Measurements from ENCODE around the gene PXMP2.

The PXMP2 gene

DNA sequence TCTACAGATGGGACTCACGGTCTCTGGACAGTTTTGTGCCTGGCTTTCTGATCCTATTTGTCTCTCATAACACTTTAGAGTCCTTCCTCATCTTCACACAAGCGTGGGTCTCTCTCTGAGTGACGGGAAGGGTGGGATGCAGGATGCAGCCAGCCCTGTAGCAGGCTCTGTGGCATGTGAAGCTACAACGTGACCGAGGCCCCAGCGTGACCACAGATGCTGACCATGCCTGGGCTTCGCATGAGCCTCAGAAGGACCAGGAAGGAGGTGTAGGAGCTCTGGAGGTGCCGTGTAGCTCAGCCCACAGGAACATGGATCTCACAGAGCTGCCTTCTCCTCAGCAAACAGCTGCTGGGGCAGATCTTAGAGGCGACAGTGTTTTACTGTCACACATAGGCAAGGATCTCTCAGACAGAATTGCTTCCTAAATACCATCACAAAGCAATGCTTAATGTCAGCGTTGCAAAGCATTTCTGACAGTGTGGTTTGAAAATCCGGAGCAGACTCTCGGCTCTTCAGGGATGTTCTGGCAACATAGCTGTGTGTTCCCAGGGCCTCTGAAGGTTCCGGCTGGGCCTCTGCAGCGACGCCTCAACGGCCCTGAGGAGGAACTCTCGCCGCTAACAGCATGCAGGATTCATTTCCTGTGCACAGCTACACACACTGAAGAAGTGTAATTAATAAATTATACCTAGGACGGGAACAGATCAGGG is 52.4 kb downstream of the PXMP2 start:
- Histone ChIP-seq H3K9ac (no peak overlapping the region), H3K27me3 (ENCODE audit: insufficient read depth, low read depth) (no peaks in the 10 kb centered on the region), H3K4me1 (ENCODE audit: low read depth, poor library complexity, severe bottlenecking) (no peaks in the 10 kb centered on the region), H4K20me1 (ENCODE audit: insufficient read depth) (no peaks in the 10 kb centered on the region), H3K4me2 (no peak overlapping the region), H3K36me3 (ENCODE audit: insufficient read depth) (no peaks in the 10 kb centered on the region; the same call in 1 of the 2 replicates), H3K79me2 (ENCODE audit: insufficient read depth, low read depth) (no peaks in the 10 kb centered on the region), H2AFZ (ENCODE audit: low read depth) (no peak overlapping the region), H3K27ac (no peak overlapping the region), H3K4me3 (IDR thresholded peaks at IDR 0.05; ENCODE audit: insufficient read depth, low read depth, low read length) (no peak overlapping the region)
- TF ChIP-seq, protein P1, sequence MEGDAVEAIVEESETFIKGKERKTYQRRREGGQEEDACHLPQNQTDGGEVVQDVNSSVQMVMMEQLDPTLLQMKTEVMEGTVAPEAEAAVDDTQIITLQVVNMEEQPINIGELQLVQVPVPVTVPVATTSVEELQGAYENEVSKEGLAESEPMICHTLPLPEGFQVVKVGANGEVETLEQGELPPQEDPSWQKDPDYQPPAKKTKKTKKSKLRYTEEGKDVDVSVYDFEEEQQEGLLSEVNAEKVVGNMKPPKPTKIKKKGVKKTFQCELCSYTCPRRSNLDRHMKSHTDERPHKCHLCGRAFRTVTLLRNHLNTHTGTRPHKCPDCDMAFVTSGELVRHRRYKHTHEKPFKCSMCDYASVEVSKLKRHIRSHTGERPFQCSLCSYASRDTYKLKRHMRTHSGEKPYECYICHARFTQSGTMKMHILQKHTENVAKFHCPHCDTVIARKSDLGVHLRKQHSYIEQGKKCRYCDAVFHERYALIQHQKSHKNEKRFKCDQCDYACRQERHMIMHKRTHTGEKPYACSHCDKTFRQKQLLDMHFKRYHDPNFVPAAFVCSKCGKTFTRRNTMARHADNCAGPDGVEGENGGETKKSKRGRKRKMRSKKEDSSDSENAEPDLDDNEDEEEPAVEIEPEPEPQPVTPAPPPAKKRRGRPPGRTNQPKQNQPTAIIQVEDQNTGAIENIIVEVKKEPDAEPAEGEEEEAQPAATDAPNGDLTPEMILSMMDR (conservative IDR thresholded peaks at IDR 0.05; ENCODE audit: low read depth, low read length), result no peak

DNA sequence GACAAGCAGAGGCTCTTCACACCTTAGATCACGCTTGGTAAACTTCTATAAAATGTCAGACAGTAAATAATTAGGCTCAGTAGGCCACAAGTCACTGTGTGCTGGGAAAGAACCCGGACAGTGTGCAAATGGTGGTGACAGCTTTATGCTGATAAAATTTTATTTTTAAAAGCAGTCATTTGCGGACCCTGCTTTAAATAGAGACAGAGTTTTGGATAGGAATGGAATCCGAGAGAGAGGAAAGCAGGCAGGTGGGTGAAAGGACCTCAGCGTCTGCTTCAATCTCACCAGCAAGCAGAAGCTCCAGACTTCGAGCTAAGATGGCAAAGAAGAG is 52.9 kb downstream of the PXMP2 start:
- Histone ChIP-seq H3K27me3 (ENCODE audit: insufficient read depth, low read depth) (no peaks in the 10 kb centered on the region), H2AFZ (ENCODE audit: low read depth) (no peak overlapping the region), H3K4me3 (IDR thresholded peaks at IDR 0.05; ENCODE audit: insufficient read depth, low read depth, low read length) (no peak overlapping the region), H3K36me3 (ENCODE audit: insufficient read depth) (no peaks in the 10 kb centered on the region; the same call in 1 of the 2 replicates), H3K4me2 (no peak overlapping the region), H3K4me1 (ENCODE audit: low read depth, poor library complexity, severe bottlenecking) (no peaks in the 10 kb centered on the region), H4K20me1 (ENCODE audit: insufficient read depth) (no peaks in the 10 kb centered on the region), H3K9ac (no peak overlapping the region), H3K79me2 (ENCODE audit: insufficient read depth, low read depth) (no peaks in the 10 kb centered on the region), H3K27ac (no peak overlapping the region)
- TF ChIP-seq, protein P1 (conservative IDR thresholded peaks at IDR 0.05; ENCODE audit: low read depth, low read length), result no peak

DNA sequence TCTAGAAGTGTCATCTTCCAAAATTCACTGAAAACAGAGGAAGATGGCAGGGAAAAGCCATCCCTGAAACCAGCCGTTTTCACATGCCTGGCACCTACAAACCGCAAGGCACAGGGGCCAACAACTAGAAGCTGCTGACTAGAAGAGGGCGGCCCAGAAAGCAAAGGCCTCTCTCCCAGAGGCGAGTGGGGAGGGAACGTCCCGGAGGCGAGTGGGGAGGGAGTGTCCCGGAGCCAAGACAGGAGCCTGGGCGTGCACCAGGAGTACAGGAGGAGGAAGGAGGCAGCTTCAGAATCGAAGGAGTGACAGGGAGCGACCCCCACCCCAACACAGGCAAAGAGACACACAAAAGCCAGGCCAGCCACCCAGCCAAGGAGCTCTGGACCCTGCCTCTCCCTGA is 53.3 kb downstream of the PXMP2 start:
- no peak overlapping the region for H2AFZ ChIP-seq (ENCODE audit: low read depth)
- no peaks in the 10 kb centered on the region for H3K27me3 ChIP-seq (ENCODE audit: insufficient read depth, low read depth)
- no peak overlapping the region for H3K4me3 ChIP-seq (IDR thresholded peaks at IDR 0.05; ENCODE audit: insufficient read depth, low read depth, low read length)
- no peak overlapping the region for H3K9ac ChIP-seq
- no peaks in the 10 kb centered on the region for H3K4me1 ChIP-seq (ENCODE audit: low read depth, poor library complexity, severe bottlenecking)
- TF ChIP-seq, protein P1 (conservative IDR thresholded peaks at IDR 0.05; ENCODE audit: low read depth, low read length), result no peak
- no peaks in the 10 kb centered on the region for H4K20me1 ChIP-seq (ENCODE audit: insufficient read depth)
- no peak overlapping the region for H3K27ac ChIP-seq
- H3K79me2 ChIP-seq (ENCODE audit: insufficient read depth, low read depth), result no peaks in the 10 kb centered on the region
- no peak overlapping the region for H3K4me2 ChIP-seq
- H3K36me3 ChIP-seq (ENCODE audit: insufficient read depth), result no peaks in the 10 kb centered on the region; the same call in 1 of the 2 replicates

DNA sequence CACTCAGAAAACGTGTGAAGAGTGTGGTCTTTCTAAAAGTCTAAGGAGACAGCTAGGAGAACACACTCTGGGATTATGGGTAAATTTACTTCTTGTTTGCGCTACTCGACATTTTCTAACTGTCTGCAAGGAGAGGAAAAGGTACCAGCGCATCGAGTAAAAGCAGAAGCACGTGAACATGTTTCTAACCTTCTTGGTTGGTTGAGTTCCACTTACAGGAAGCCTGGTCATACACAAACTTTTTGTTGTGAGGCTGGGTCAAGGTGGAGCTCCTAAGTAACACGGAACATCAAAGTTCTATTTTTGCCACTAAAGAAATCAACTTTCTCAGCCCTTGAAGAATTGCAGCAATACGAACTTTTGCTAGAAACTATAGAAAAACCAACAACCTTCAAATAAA is 54.2 kb downstream of the PXMP2 start:
- Histone ChIP-seq H3K4me3 (IDR thresholded peaks at IDR 0.05; ENCODE audit: insufficient read depth, low read depth, low read length) (no peak overlapping the region), H3K36me3 (ENCODE audit: insufficient read depth) (no peaks in the 10 kb centered on the region; the same call in 1 of the 2 replicates), H3K4me1 (ENCODE audit: low read depth, poor library complexity, severe bottlenecking) (no peaks in the 10 kb centered on the region), H4K20me1 (ENCODE audit: insufficient read depth) (no peaks in the 10 kb centered on the region), H3K9ac (no peak overlapping the region), H3K4me2 (no peak overlapping the region), H3K27ac (no peak overlapping the region), H3K79me2 (ENCODE audit: insufficient read depth, low read depth) (no peaks in the 10 kb centered on the region), H3K27me3 (ENCODE audit: insufficient read depth, low read depth) (no peaks in the 10 kb centered on the region), H2AFZ (ENCODE audit: low read depth) (no peak overlapping the region)
- TF ChIP-seq, protein P1 (conservative IDR thresholded peaks at IDR 0.05; ENCODE audit: low read depth, low read length), result no peak

Data from KMS-11 (cell line).